BJ (cell line): ENCODE measurements around the gene HEPACAM. TPM values are rescaled to one million over a fixed set of nuclear protein-coding genes. Genes with fewer than 3 reads are reported as not detected.
"Not testable (repeated sequence)": the region's sequence is repeated elsewhere in the genome, so short reads cannot be mapped to it uniquely, and the experiment has no call there.

Experiments used
- CTCF ChIA-PET: fragments of 350-600 bp; formaldehyde crosslinking; extraction: SDS; loops from one replicate; lab custom pipeline; 2021; ENCODE audit warnings: antibody characterized with exemption, inconsistent platforms; lab: Yijun Ruan, JAX
- POLR2A ChIA-PET: fragments of 300-600 bp; sonication (Branson Sonifier 250); formaldehyde crosslinking; extraction: SDS; loops from one replicate; lab custom pipeline; 2021; ENCODE audit warnings: antibody characterized with exemption; lab: Charles Lee
- DNase-seq: peaks from one replicate; pipeline ENCODE4 v3.0.0-alpha.2; 2011; ENCODE audit warnings: low read depth
- H3K27me3 ChIP-seq: 2 replicates; pipeline ENCODE4 v1.6.0; 2011; ENCODE audit warnings: low read length; ENCODE audit not compliant: control insufficient read depth, insufficient read depth
- H3K36me3 ChIP-seq: 2 replicates; pipeline ENCODE4 v1.5.1; 2011; ENCODE audit warnings: low read length; ENCODE audit not compliant: control insufficient read depth, insufficient read depth
- H3K4me3 ChIP-seq: 2 replicates; pipeline ENCODE4 v1.5.1; 2011; ENCODE audit warnings: low read depth, mild to moderate bottlenecking, control low read depth, low read length
- CTCF ChIP-seq: IDR thresholded peaks from 2 replicates; pipeline ENCODE4 v1.5.1; 2011; ENCODE audit warnings: low read depth, mild to moderate bottlenecking, control low read depth, inconsistent platforms, low read length, moderate library complexity; ENCODE audit not compliant: insufficient read depth
- polyA plus RNA-seq: library from polyadenylated mRNA; depleted of rRNA; stranded (reverse); fragments of >200 nt; gene quantifications from 2 replicates; pipeline ENCODE4 v1.2.3, GENCODE V29; 2011

Gene HEPACAM
- polyA plus RNA-seq, 1 experiment, result 0.06 TPM

- DNase-seq, result no peak
- Histone ChIP-seq H3K36me3 (no peaks in the 10 kb centered on the region), H3K4me3 (no peak overlapping the region), H3K27me3 (no peaks in the 10 kb centered on the region)
- CTCF ChIA-PET, result interaction anchor here (0.6 to 0.7 kb wide), 2 partner anchors 26 to 232 kb away, joined by 3 to 5 read pairs; no protein-coding TSS in a partner anchor
- POLR2A ChIA-PET, result no interaction called here
- TF ChIP-seq CTCF, result no peak
Observed at GRCh38 chr11:124978316-124978715, 42.5 kb upstream of the HEPACAM start.

- Histone ChIP-seq H3K36me3 (no peaks in the 10 kb centered on the region), H3K27me3 (no peaks in the 10 kb centered on the region), H3K4me3 (no peak overlapping the region)
- ChIA-PET POLR2A (no interaction called here), CTCF (interaction anchor here (0.9 kb wide), 1 partner anchor 428 kb away, joined by 4 read pairs; no protein-coding TSS in a partner anchor)
- no peak for DNase-seq
- TF ChIP-seq CTCF, result no peak
Observed at GRCh38 chr11:124977006-124977405, 41.2 kb upstream of the HEPACAM start.

- no peak for DNase-seq
- CTCF ChIA-PET, result interaction anchor here (0.9 kb wide), 1 partner anchor 428 kb away, joined by 4 read pairs; no protein-coding TSS in a partner anchor
Observed at GRCh38 chr11:124976531-124976930, 40.7 kb upstream of the HEPACAM start.

GRCh38 chr11:124971810-124972209 lies 36.0 kb upstream of the HEPACAM start:
- CTCF ChIA-PET, result interaction anchor here (1.3 to 4.5 kb wide), 2 partner anchors 171 to 459 kb away, joined by 3 to 19 read pairs; no protein-coding TSS in a partner anchor
- no peaks in the 10 kb centered on the region for H3K36me3 ChIP-seq
- no peak overlapping the region for H3K4me3 ChIP-seq
- H3K27me3 ChIP-seq, result no peaks in the 10 kb centered on the region
- no peak for DNase-seq
- POLR2A ChIA-PET, result no interaction called here
- no peak for TF ChIP-seq CTCF

More at GRCh38 chr11:124976531-124976930, 40.7 kb upstream of the HEPACAM start:
- Histone ChIP-seq H3K27me3 (no peaks in the 10 kb centered on the region), H3K36me3 (no peaks in the 10 kb centered on the region), H3K4me3 (no peak overlapping the region)
- POLR2A ChIA-PET, result no interaction called here
- no peak for TF ChIP-seq CTCF

- no peak overlapping the region for H3K4me3 ChIP-seq
- ChIA-PET CTCF (interaction anchor here (0.6 to 4.5 kb wide), 3 partner anchors 171 to 597 kb away, joined by 3 to 19 read pairs (median 3); no protein-coding TSS in a partner anchor), POLR2A (no interaction called here)
- DNase-seq, result no peak
- H3K36me3 ChIP-seq, result no peaks in the 10 kb centered on the region
- no peaks in the 10 kb centered on the region for H3K27me3 ChIP-seq
- TF ChIP-seq CTCF, result no peak
Observed at GRCh38 chr11:124970925-124971324, 35.1 kb upstream of the HEPACAM start.

- POLR2A ChIA-PET, H3K4me3 ChIP-seq, DNase-seq, H3K27me3 ChIP-seq, H3K36me3 ChIP-seq: not testable (repeated sequence)
- CTCF ChIA-PET, result interaction anchor here (1.4 to 1.7 kb wide), 2 partner anchors 378 to 438 kb away, joined by 3 to 6 read pairs; no protein-coding TSS in a partner anchor
Observed at GRCh38 chr11:124968197-124968596, 32.4 kb upstream of the HEPACAM start.
